GM23248 (cell line): ENCODE results near the gene SUGCT.

Source experiments
- EZH2 ChIP-seq: fragments of 200-600 bp; sonication (generic); IDR thresholded peaks from 2 replicates; pipeline ENCODE4 v1.6.1; 2018; ENCODE audit warnings: antibody characterized with exemption, mild to moderate bottlenecking; ENCODE audit not compliant: insufficient read depth, poor library complexity, severe bottlenecking
- EZH2phosphoT487 ChIP-seq: fragments of 200-600 bp; sonication (generic); IDR thresholded peaks from 2 replicates; pipeline ENCODE4 v1.6.1; 2018; ENCODE audit warnings: antibody characterized with exemption, moderate library complexity, mild to moderate bottlenecking, low read depth; ENCODE audit not compliant: insufficient read depth

- TF ChIP-seq EZH2 (no peak), EZH2phosphoT487 (no peak)
Measured at GRCh38 chr7:40881405-40881926, 746.7 kb downstream of the SUGCT start.
